Upper lobe of left lung (tissue), 4 donors: Measurements from ENCODE around the gene VOPP1.

Experiments
- CTCF ChIP-seq, 6 experiments: fragments of 450-650 bp in 4 of 6; fragments of 200-600 bp in 2 of 6; sonication (generic) in 2 of 6; IDR thresholded peaks; one replicate each; pipeline ENCODE4 v1.5.1; 2016 to 2019; ENCODE audit warnings: antibody characterized with exemption in 6 of 6
- EP300 ChIP-seq, 4 donors: sonication (generic); formaldehyde crosslinking; IDR thresholded peaks; one replicate each; pipeline ENCODE4 v1.5.1; 2017; ENCODE audit warnings: antibody characterized with exemption in 4 of 4, control low read depth in 2 of 4

DNA sequence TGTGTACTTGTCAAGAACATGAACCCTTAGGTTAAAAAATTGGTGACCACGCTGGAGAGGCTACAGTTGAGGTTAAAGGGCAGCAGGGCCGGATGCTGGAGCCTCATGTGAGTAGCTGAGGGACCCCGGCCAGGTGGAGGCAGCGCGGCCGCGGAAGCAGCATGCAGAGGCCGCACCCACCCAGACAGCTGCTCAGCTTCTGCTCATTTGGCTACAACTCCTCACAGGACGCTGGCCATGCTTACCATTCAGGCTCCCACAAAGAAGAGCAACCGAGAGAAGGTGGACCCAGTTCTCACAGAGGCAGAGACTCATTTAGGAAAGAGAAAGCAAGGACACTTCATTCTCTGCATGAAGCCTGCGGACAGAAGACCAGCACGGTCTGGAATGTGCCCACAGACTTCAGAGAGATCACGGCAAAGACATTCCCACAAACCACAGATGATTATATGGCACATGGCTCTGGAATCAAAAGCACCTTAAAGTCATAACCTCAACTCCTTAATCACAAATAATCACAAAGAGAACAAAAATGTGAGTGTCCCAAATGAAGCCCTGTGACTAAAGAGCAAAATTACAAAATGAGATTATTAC lies 94.4 kb downstream of the VOPP1 start:
- TF ChIP-seq EP300 (IDR thresholded peaks at IDR 0.05) = no peak
- no peak for TF ChIP-seq CTCF (IDR thresholded peaks at IDR 0.05)
